Peyer's patch (tissue), 4 donors: ENCODE results near the gene RNF123. TPM values are rescaled to one million over a fixed set of nuclear protein-coding genes. Genes with fewer than 3 reads are reported as not detected.
"Not testable (repeated sequence)": the region's sequence is repeated elsewhere in the genome, so short reads cannot be mapped to it uniquely, and the experiment has no call there.

Experiments used
- DNase-seq, 3 donors: peaks; one replicate each; pipeline ENCODE4 v3.0.0-alpha.2; 2017 to 2019
- H3K27ac ChIP-seq, 4 donors: fragments of 200-600 bp; sonication (generic); one replicate each; pipeline ENCODE4 v1.5.1; 2016 to 2019
- H3K27me3 ChIP-seq, 2 donors: fragments of 200-600 bp; sonication (generic); one replicate each; pipeline ENCODE4 v1.5.1; 2019
- H3K36me3 ChIP-seq, 3 donors: fragments of 200-600 bp; sonication (generic); one replicate each; pipeline ENCODE4 v1.5.1; 2016 to 2019
- H3K4me1 ChIP-seq, 4 donors: fragments of 200-600 bp; sonication (generic); one replicate each; pipeline ENCODE4 v1.5.1; 2016 to 2019
- H3K4me3 ChIP-seq, 4 donors: fragments of 200-600 bp; sonication (generic); 1 replicate in 3 of 4; 2 replicates in 1 of 4; pipeline ENCODE4 v1.5.1; 2016 to 2019; ENCODE audit warnings: mild to moderate bottlenecking in 1 of 4
- H3K9me3 ChIP-seq, 4 donors: fragments of 200-600 bp; sonication (generic); one replicate each; pipeline ENCODE4 v1.5.1; 2016 to 2019; ENCODE audit warnings: mild to moderate bottlenecking in 1 of 4
- POLR2A ChIP-seq, 2 donors: fragments of 450-650 bp; IDR thresholded peaks; one replicate each; pipeline ENCODE4 v1.5.1; 2017; ENCODE audit warnings: antibody characterized with exemption in 2 of 2, mild to moderate bottlenecking in 2 of 2, moderate library complexity in 2 of 2
- total RNA-seq, 4 donors: library from RNA; depleted of rRNA; stranded (reverse); fragments of >200 nt; gene quantifications; one replicate each; pipeline ENCODE4 v1.1.0, GENCODE V29; 2016
- TF ChIP-seq, protein P1 (sequence below), 6 experiments: fragments of 450-650 bp in 4 of 6; fragments of 200-600 bp in 2 of 6; sonication (generic) in 1 of 6; IDR thresholded peaks; one replicate each; pipeline ENCODE4 v1.5.1; 2017 to 2019; ENCODE audit warnings: antibody characterized with exemption in 6 of 6, mild to moderate bottlenecking in 3 of 6, moderate library complexity in 1 of 6

RNF123 gene
- total RNA-seq, 4 donors from 2014 or later: 74.3 to 101 (median 84.3) TPM

DNA sequence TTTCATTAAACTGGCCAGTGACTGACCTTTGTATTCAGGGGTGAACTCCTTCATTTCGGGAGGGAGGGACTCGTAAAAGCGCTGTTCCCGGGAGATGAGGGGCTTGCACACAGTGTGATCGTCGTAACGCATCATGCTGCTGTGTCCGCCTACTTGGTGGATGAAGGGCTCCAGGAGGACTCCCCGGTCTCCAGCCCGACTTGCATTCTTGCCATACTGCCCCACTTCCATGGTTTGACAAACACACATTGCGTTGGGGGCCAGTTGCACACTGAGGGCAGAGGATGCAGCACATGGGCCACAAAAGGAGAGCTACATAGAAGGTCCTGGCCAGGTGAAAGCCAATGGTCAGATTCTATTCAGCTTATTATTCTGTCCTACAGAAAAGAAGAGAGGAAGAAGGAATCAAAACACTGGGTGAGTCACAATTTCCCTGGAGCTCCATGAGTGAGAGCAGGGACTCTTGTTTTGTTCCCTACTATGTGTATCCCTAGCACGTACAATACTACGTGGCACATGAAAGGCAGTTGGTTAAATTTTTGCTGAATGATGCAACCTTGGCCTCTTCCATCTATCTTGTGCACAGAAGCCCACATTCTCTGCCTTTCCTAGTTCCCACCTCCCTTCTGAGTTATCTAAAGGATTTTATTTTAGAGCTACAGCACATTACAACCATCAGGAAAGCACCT lies 58.6 kb downstream of the RNF123 start:
- no peaks in the 10 kb centered on the region for H3K9me3 ChIP-seq
- no peak overlapping the region for H3K27ac ChIP-seq
- no peak overlapping the region for H3K4me3 ChIP-seq
- TF ChIP-seq, protein P1, sequence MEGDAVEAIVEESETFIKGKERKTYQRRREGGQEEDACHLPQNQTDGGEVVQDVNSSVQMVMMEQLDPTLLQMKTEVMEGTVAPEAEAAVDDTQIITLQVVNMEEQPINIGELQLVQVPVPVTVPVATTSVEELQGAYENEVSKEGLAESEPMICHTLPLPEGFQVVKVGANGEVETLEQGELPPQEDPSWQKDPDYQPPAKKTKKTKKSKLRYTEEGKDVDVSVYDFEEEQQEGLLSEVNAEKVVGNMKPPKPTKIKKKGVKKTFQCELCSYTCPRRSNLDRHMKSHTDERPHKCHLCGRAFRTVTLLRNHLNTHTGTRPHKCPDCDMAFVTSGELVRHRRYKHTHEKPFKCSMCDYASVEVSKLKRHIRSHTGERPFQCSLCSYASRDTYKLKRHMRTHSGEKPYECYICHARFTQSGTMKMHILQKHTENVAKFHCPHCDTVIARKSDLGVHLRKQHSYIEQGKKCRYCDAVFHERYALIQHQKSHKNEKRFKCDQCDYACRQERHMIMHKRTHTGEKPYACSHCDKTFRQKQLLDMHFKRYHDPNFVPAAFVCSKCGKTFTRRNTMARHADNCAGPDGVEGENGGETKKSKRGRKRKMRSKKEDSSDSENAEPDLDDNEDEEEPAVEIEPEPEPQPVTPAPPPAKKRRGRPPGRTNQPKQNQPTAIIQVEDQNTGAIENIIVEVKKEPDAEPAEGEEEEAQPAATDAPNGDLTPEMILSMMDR (IDR thresholded peaks at IDR 0.05): no peak
- no peak for TF ChIP-seq POLR2A (IDR thresholded peaks at IDR 0.05)
- no peaks in the 10 kb centered on the region for H3K27me3 ChIP-seq
- H3K4me1 ChIP-seq: no peaks in the 10 kb centered on the region
- H3K36me3 ChIP-seq: peaks cover 0 to 23% (median 0%) of the 10 kb centered on the region in 3 donors
- no peak for DNase-seq

- DNase-seq, H3K9me3 ChIP-seq, H3K4me1 ChIP-seq, H3K4me3 ChIP-seq, H3K27ac ChIP-seq, H3K27me3 ChIP-seq: not testable (repeated sequence)
- H3K36me3 ChIP-seq: peaks cover 0 to 19% (median 0%) of the 10 kb centered on the region in 3 donors
Measured at GRCh38 chr3:49748874-49749273, 59.5 kb downstream of the RNF123 start.

GRCh38 chr3:49750056-49750455 lies 60.7 kb downstream of the RNF123 start:
- Histone ChIP-seq H3K27ac (no peak overlapping the region), H3K9me3 (no peaks in the 10 kb centered on the region), H3K27me3 (no peaks in the 10 kb centered on the region), H3K4me3 (no peak overlapping the region), H3K36me3 (peaks cover 0 to 19% (median 0%) of the 10 kb centered on the region in 3 donors), H3K4me1 (peaks cover 0 to 15% (median 0%) of the 10 kb centered on the region in 4 donors)
- TF ChIP-seq POLR2A (IDR thresholded peaks at IDR 0.05): no peak
- TF ChIP-seq, protein P1 (IDR thresholded peaks at IDR 0.05): no peak
- DNase-seq: no peak

GRCh38 chr3:49751501-49751900 lies 62.1 kb downstream of the RNF123 start:
- Histone ChIP-seq H3K36me3 (peaks cover 0 to 15% (median 0%) of the 10 kb centered on the region in 3 donors), H3K9me3 (no peaks in the 10 kb centered on the region), H3K4me3 (no peak overlapping the region), H3K4me1 (peaks cover 0 to 15% (median 0%) of the 10 kb centered on the region in 4 donors), H3K27ac (no peak overlapping the region), H3K27me3 (no peaks in the 10 kb centered on the region)
- TF ChIP-seq, protein P1 (IDR thresholded peaks at IDR 0.05): no peak
- no peak for TF ChIP-seq POLR2A (IDR thresholded peaks at IDR 0.05)
- DNase-seq: no peak

GRCh38 chr3:49754536-49754935 lies 65.2 kb downstream of the RNF123 start:
- H3K36me3 ChIP-seq: no peaks in the 10 kb centered on the region
- no peak overlapping the region for H3K4me3 ChIP-seq
- no peak for DNase-seq
- TF ChIP-seq POLR2A (IDR thresholded peaks at IDR 0.05): no peak
- TF ChIP-seq, protein P1 (IDR thresholded peaks at IDR 0.05): no peak
- H3K4me1 ChIP-seq: peaks cover 0 to 15% (median 0%) of the 10 kb centered on the region in 4 donors
- H3K27me3 ChIP-seq: no peaks in the 10 kb centered on the region
- H3K9me3 ChIP-seq: no peaks in the 10 kb centered on the region
- no peak overlapping the region for H3K27ac ChIP-seq

GRCh38 chr3:49756036-49756435 lies 66.7 kb downstream of the RNF123 start:
- Histone ChIP-seq H3K4me1 (peaks cover 0 to 15% (median 0%) of the 10 kb centered on the region in 4 donors), H3K27me3 (no peaks in the 10 kb centered on the region), H3K27ac (no peak overlapping the region), H3K36me3 (no peaks in the 10 kb centered on the region), H3K9me3 (no peaks in the 10 kb centered on the region), H3K4me3 (no peak overlapping the region)
- DNase-seq: no peak
- TF ChIP-seq, protein P1 (IDR thresholded peaks at IDR 0.05): no peak
- TF ChIP-seq POLR2A (IDR thresholded peaks at IDR 0.05): no peak
